ENCODE measurements around the gene TUBGCP5.
"Not testable (repeated sequence)": the region's sequence is repeated elsewhere in the genome, so short reads cannot be mapped to it uniquely, and the experiment has no call there.

The TUBGCP5 gene

DNA sequence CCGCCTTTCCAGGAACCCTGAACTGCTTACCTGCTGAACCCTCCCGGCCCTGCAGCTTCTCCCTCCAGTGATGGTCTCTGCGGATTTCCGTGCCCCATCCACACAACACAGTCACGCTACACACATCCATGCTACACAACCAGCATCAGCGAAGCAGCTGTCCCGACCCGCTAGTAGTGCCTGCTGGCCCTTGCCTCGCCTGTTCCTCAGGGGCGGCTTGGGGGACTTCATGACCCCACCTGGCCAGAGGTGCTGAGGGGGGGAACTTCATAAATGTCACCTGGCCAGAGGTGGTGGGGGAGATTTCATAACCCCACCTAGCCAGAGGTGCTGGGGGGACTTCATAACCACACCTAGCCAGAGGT, 530 bp upstream of the TUBGCP5 start:
- DNase-seq = no peak

DNA sequence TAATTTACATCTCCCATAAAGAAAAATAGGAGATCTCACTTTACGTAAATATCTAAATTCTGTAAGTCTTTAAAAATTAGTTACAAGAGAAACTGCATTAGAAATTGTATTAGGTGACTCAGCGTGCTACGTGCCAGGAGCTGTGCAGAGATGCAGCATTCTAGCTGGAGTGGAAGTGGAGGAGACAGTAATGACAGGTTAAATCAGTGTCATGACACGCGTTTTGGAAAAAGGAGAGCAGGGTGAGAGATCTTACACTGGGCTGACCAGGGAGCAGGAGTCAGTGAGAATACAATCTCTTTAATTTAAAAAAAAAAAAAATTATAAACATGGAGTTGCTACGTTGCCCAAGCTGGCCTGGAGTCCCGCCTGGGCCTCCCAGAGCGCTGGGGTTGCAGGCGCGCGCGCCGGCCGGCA, 635 bp downstream of the TUBGCP5 start:
- peak; percentile 25 for DNase-seq

DNA sequence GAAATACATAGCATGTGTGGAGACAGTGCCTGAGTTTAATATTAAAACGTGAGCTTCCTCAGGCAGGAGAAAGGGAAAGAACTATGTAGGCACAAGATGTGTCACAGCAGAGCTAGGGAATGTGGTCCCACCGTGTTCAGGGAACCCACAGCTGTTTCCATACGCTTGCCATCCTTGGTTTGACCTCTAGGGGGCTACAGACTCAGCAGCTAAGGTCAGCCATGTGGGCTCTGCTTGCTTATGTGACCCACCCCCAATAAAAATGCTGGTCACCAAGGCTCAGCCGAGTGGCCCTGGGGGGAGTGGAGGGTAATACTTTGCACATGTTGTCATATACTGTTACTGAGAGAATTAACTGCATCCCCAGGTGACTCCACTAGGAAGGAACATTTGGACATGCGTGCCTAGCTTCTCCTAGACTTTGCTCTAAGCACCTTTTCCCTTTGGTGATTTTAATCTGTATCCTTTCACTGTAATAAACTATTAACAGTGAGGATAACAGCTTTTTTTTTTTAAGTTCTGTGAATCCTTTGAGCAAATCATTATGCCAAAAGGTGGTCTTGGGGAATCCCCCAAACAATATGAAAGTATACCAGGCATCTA, 3.3 kb downstream of the TUBGCP5 start:
- DNase-seq = peak; percentile 2

DNA sequence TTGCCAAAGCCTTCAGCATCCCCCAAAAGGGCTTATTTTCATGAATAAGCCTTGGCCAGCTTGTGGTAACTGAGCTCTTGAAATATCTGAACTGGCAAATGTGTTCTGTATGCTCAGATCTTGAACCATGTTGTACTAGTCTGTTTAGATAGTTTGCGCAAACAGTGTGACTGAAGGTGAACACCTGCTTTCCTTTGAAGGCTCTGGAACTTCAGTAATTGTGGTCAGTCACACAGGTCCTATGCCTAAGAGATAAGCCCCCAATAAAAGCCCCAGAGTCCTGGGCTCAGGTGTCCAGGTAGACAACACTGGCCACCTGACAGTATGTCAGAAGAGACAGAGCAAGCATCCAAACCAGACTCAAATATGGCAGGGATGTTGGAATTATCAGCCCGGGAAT, 5.4 kb downstream of the TUBGCP5 start:
- DNase-seq = no peak

DNA sequence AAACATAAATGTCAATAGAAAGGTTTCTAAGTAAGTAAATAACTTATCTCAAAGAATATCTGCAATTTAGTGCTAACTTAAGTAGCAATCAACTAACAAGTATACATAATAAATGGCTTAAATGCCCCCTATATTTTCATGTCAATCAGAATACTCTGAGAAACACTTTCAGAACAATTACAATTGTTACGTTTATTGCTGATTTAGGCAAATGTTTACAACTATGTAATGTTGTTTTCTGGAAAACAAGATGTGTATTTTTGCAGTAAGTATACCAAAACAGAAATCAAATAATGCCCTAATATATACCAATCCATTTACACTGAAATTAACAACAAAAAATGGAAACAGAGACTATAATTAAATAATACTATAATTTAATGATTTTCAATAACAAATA, 13.2 kb downstream of the TUBGCP5 start:
- no peak for DNase-seq

DNA sequence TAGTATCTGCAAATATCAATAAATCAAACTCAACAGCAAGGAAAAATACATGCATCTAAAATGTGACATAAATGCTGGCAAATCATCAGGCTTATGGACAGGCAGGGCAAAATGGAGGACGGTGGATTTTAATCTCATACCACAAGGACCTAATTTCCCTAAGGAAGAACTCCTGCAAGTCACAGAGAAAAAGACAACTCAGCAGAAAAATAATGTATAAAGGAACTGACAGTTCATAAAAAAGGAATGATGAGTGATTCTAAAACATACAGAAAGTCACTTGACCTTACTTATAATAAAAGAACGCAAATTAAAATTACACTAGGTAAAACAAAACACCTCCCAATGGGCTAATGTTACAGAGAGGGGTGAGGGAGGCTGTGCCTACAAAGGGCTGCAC, 17.2 kb downstream of the TUBGCP5 start:
- DNase-seq = no peak

DNA sequence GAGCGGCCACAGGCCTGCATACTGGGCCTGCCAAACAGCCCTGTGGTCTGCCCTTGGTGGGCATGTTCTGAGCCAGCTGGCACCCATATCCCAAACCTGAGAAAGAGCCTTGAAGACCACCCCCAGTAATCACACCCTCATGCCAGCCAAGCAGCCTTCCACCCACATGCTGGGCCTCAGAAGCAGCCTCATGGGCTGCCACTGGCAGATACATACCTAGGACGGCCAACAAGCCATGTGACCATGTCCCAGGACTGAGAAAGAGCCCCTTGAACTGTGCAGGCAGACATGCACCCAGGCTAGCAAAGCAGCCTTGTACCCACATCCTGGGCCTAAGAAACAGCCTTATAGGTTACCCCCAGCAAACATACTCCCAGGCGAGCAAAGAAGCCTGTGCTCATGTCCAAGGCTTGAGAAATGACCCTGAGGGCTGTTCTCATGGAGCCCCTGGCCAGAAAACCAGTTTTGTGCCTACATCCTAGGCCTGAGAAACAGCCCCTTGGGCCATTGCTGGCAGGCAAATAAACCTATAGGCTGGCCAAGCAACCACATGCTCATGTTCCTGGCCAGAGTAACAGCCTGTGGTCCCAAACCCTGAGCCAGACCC, 24.9 kb downstream of the TUBGCP5 start:
- no peak for DNase-seq

DNA sequence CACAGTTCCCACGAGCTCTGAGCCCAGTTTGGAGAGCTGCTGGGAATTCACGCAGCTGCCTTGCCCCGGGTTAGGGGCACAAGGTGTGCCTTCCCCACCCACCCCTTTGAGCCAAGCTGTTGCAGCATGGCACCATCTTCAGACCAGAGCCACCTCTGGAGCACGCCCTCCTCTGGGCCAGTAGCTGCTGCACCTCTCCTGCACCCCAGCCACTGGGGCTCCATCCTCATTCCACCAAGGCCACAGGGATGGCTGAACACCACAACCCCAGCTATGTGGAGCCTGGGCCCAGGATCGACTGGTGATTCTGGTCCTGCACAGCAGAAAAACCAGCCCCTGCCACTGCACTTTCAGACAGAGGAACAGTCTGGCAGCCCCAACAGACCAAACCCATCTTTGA, 25.7 kb downstream of the TUBGCP5 start:
- DNase-seq = no peak

DNA sequence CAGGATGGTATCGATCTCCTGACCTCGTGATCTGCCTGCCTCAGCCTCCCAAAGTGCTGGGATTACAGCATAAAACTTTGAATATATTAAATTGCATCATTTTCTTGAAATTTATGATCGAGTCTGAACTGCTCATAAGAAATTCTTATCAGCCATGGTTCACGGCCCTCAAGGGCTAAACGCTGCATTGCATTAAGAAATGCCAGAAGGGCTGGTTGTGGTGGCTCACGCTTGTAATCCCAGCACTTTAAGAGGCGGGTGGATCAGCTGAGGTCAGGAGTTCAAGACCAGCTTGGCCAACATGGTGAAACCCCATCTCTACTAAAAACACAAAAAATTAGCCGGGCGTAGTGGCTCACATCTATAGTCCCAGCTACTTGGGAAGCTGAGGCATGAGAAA, 26.8 kb downstream of the TUBGCP5 start:
- not testable (repeated sequence) for DNase-seq

DNA sequence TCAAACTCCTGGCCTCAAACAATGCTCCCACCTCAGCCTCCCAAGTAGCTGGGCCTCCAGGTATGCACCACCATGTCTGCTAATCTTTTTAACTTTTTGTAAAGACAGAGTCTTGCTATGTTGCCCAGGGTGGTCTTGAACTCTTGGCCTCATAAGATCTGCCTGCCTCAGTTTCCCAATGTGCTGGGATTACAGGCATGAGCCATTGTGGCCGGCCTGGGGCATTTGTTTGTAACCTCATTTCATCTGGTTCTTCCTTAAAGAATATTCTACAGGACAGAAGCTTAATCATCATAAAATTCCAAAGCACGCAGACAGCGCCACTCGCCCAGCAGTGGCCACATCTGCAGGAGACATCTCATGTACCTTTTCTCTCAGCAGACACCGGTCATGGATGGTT, 35.6 kb downstream of the TUBGCP5 start:
- DNase-seq = no peak

DNA sequence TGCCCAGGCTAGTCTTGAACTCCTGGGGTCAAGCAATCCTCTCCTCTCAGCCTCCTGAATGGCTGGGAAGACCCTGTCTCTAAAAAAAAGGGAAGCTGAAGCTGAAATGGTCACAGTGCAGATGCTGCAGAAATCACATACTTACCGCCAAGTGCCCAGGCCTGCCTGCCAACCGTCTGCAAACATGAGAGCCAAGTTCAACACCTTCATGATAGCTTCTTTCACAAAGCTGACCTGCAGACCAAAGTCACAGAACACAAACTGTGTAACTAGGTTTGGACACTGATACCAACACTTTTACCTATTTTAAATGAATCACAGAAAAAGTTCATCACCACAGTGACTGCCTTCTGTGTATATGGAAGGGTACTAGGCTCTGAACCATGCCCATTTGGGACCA, 36.4 kb downstream of the TUBGCP5 start:
- no peak for DNase-seq

DNA sequence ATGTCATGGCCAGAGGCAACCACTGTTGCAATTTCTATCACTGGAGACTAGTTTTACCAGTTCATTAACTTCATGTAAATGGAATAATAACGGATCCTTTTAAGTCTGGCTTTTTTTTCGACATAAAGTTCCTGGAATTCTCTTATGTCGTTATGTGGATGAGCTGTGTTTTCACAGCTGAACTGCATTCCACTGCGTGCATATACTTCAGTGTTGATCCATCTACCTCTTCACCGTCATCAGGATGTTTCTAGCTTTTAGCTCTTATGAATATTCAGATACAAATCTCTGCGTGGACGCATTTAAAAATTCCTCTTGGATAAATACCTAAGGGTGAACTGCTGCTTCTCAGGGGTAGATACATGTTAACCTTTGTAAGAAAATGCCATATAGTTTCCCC, 43.6 kb downstream of the TUBGCP5 start:
- no peak for DNase-seq

DNA sequence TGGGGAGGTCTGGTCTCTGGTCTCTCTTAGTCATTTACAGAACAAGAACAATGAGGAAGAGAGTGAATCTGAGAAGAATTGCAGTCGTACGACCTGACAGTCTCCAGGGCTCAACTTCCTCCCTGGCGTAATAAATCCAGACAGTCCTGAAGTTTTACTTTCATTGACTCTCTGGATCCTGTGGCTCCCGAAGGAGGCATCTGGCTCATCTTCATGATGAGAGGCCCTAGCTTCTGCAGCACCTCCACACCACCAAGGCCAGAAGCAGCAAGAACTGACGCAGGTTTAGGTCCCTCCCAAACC, 47.4 kb downstream of the TUBGCP5 start:
- no peak for DNase-seq

DNA sequence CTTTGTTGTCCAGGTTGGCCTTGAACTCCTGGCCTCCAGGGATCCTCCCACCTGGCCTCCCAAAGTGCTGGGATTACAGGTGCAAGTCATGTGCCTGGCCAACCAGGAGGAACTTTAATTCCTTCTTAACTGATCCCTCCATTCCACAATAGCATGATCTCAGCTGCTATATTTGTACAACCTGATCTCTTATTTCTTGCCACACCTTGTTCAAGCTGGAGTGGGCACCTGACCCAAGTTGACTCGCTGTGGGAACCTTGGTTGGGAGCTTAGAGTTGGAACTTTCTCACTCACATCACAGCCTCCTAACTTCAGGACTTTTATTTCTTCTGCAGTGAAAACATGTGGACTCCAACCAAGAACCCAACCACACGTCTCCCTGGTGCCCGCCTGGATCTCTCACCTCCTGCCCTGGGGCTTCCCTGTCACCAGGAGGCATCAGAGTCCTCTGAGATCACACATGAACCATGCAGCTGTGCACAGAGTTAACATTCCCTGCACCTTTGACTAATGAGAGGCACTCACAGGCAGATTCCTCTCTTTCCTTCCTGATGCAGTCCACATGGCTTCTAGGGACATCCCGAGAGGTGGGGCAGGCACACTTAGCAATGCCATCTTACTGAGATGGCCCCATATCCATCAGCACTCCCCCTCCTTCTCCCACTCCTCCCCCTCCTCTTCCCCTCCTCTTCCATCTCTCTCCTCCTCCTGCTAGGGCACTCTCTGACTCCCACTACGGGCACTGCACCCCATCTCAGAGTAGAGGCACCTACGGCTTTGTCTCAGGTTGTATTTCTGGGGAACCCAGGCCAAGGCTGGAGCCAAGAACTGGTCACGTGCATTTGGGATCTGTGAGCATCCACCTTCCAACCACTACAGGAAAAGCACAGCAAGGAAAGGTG, 49.5 kb downstream of the TUBGCP5 start:
- no peak for DNase-seq

DNA sequence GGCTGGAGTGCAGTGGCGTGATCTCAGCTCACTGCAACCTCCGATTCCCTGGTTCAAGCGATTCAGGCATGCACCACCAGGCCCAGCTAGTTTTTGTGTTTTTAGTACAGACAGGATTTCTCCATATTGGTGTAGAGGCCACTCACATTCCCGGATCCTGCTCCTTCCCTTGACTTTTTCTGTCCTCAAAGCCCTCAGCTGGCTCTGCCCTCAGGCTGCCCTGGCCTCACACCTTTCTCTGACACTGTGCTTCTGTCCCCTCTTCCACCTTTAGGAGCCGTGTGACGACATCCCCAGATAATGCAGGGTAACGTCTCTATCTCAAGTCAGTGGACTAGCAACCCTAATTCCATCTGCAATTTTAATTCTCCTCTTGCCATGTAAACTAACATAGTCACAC, 50.6 kb downstream of the TUBGCP5 start:
- DNase-seq = no peak

DNA sequence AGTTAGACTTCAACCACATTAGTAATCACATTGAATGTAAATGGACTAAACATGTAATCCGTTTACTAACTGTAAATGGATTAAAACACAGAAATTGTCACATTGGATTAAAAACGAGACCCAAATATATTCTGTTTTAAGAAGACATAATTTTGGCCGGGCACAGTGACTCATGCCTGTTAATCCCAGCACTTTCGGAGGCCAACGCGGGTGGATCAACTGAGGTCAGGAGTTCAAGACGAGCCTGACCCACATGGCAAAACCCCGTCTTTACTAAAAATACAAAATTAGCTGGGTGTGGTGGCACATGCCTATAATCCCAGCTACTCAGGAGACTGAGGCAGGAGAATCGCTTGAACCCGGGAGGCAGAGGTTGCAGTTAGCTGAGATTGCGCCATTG, 57.4 kb downstream of the TUBGCP5 start:
- DNase-seq = not testable (repeated sequence)

DNA sequence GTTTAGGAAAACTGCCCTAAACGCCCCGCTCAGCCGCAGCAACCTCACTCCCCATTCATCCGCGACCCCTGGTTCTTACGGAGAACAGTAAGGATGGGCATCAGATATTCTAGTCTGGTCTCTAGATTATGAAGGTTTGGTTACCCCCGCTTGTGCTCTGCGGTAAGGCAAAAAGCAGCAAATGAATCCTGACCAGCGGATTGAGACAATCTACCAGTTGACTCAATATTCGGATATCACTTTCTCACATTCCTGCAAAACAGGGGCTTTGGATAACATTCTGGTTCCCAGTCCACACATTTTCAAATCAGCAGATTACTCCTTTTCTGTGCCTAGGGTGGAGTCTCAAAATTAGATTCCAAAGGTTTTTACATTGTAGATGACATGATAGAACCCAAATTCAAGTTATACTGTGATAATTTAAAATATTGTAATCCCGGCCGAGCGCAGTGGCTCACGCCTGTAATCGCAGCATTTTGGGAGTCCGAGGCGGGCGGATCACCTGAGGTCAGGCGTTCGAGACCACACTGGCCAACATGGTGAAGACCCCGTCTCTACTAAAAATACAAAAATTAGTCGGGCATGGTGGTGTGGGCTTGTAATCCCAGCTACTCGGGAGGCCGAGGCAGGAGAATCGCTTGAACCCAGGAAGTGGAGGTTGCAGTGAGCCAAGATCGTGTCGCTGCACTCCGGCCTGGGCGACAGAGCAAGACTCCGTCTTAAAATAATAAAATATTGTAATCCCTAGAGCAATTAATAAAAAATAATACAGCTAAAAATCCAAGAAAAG, 58.1 kb downstream of the TUBGCP5 start:
- DNase-seq = no peak

DNA sequence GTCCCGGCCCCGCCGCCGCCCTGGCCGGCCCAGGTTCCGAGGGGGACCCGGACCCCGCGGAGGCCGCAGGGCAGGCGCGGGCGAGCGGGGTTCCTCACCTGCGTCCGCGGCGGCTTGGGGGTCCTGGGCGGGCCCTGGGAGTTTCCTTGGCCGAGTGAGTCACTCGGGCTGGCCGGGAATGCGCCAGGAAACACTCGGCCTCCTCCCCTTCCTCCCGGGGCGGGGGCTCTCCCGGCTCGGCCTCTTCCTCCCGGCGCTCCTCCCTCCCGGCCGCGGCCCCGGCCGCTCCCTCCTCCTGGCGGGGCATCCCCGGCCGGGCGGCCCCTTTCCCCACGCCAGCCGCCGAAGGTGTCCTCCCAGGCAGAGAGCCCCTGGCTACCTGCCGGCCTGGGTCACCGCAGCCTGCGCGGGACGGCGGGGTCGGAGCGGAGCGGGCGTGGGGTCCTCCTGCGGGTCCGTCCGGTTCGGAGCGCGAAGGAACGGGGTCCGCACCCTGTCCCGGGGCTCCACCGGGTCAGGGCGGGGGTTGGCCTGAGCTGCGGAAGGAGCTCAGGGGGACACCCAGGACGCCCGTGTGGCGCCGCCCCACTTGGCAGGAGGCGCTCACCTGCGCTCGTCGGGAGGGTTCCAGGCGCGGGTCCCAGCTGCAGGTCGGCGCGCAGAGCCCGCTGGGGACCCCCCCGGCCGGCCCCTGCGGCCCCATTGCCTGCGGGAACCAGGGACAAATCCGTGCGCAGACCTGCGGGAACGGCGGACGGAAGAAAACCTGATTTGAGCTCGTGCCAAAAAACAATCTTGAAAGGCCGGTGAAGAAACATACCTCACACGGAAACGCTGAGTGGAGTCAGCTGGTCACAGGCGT, 58.9 kb downstream of the TUBGCP5 start, which contains the start of gene CYFIP1:
Gene CYFIP1 (minus strand): TSS at position 180 of the 862 bp plus-strand sequence. CDS start 33,083 bp downstream, outside the sequence.
- DNase-seq = peak; percentile 7

DNA sequence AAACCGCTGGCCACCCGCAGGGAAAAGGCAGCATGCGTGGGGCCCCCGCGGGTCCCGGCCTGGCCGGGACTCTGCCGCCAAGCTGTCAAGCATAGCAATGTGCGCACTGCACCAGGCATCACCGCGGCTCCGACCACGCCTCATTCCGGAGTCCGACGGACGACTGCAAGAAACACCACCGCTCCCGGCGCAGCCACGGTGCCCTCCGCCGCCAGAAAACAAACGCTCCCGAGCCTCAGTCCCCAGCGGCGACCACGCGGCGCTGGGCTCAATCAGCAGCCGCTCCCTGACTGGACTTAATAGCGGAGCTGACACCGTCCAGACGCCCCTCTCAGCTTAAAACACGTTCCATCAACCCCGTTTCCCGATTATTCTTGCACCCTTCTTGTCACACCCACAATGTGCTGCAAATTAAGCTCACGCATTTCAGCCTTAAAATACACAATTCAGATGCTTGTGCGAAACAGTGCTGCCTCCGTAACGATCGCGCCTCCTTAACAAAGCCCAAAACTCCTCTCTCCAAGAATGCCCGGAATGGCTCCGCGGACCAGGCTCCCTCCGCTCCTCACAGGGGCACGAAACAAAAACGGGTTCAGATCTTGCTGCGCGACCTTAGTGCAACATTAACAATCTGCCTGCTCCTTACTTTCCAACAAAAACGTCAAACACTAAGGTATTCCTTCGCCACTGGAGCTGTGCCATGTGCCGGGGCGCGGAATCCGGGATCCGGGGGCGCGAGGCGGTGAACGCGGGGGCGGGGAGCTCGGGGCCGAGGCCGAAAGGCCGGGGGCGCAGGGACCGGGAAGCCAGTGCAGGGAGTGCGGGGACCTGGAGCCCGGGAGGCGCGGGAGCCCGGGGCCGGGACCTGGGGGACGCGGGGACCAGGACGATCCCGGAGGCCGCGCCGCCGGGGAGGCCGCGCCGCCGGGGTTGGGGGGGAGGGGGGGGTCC, 59.9 kb downstream of the TUBGCP5 start:
- peak; percentile 13 for DNase-seq

DNA sequence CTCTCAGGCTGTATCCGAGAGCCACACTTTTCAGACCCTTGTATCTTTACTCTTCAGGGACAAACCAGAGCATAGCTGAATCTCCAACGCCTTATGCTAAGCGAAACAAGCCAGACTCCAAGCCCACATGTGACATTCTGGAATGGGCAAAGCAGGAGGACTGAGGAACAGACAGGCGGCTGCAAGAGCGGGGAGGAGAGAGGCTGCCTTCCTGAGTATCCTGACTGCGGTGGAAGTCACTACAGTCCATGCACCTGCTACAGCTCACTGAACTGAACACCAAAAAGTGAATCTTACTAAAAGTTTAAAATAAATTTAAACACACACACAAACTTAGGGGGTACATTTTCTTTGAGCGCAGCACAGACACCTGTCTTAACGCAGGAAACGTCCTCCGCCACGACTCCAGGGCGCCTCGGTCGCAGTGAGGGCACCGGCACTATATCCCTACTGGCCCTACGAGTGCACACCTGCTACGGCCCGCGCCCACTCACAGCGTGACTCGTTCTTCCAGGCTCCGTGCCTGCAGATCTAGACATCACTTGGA, 60.6 kb downstream of the TUBGCP5 start:
- DNase-seq = no peak

DNA sequence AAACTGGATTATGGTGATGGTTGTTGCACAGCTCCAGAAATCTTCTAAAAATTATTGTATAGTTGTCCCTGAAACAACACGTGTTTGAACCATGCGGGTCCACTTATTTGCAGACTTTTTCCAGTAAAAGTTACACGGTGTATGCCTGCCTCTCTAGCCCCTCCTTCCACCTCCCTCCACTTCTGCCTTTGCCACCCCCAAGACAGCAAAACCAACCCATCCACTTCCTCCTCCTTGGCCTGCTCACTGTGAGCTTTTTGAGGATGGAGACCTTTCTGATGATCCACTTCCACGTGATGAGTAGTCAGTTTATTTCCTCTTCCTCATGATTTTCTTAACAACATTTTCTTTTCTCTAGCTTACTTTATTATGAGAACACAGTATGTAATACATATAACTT, 64.6 kb downstream of the TUBGCP5 start:
- DNase-seq = no peak
